ENCODE measurements around the gene HLCS.

- TF ChIP-seq POLR2A (IDR thresholded peaks at IDR 0.05; ENCODE audit: low read depth, low read length) (no peak), CTCF (conservative IDR thresholded peaks at IDR 0.05; ENCODE audit: low read depth, low read length) (no peak), RAD21 (IDR thresholded peaks at IDR 0.05; ENCODE audit: low read length) (no peak), SMC3 (IDR thresholded peaks at IDR 0.05; ENCODE audit: low read depth, low read length) (no peak), NFE2L2 (IDR thresholded peaks at IDR 0.05; ENCODE audit: low read depth, low read length) (no peak), RFX5 (IDR thresholded peaks at IDR 0.05; ENCODE audit: low read depth, low read length) (no peak), MAZ (IDR thresholded peaks at IDR 0.05; ENCODE audit: borderline replicate concordance, low read depth, low read length) (no peak), MAFK (IDR thresholded peaks at IDR 0.05; ENCODE audit: low read depth, low read length) (no peak), RCOR1 (IDR thresholded peaks at IDR 0.05; ENCODE audit: insufficient replicate concordance, low read length) (no peak)
Observed at GRCh38 chr21:36798491-36798890, 168.0 kb downstream of the HLCS start.

All from IMR-90 (cell line).